Caco-2 (cell line): ENCODE data around the gene FBXO24. TPM values are rescaled to one million over a fixed set of nuclear protein-coding genes. Genes with fewer than 3 reads are reported as not detected.

ENCODE experiments used
- BruUV-seq: library from RNA; stranded (reverse); fragments of 400-500 nt; replicated peaks from 2 replicates; lab custom pipeline; 2021; lab: Mats Ljungman, UMichigan
- CTCF ChIA-PET: fragments of 300-600 bp; sonication (Branson Sonifier 250); formaldehyde crosslinking; loops from one replicate; lab custom pipeline; 2022; ENCODE audit warnings: antibody characterized with exemption; lab: Charles Lee
- POLR2A ChIA-PET: fragments of 300-600 bp; sonication (Branson Sonifier 250); formaldehyde crosslinking; loops from one replicate; lab custom pipeline; 2022; ENCODE audit warnings: antibody characterized with exemption; lab: Charles Lee
- DNase-seq, 2 experiments: peaks; one replicate each; pipeline versions ENCODE4 v3.0.0 to v3.0.0-alpha.2; 2020 to 2022
- H3K27me3 ChIP-seq: replicated peaks from 2 replicates; pipeline ENCODE4 v1.6.0; 2011; ENCODE audit warnings: low read length; ENCODE audit not compliant: control insufficient read depth, insufficient read depth
- H3K36me3 ChIP-seq: 2 replicates; pipeline ENCODE4 v1.5.1; 2011; ENCODE audit warnings: low read length; ENCODE audit not compliant: control insufficient read depth, insufficient read depth
- H3K4me1 ChIP-seq: fragments of 250-450 bp; sonication (Bioruptor Pico); 2 replicates; pipeline ENCODE4 v1.5.1; 2020; ENCODE audit warnings: mild to moderate bottlenecking
- H3K4me3 ChIP-seq: 2 replicates; pipeline ENCODE4 v1.5.1; 2011; ENCODE audit warnings: low read depth, mild to moderate bottlenecking, control low read depth, low read length
- H3K9me3 ChIP-seq: fragments of 250-450 bp; sonication (Bioruptor Pico); 2 replicates; pipeline ENCODE4 v1.5.1; 2020; ENCODE audit warnings: mild to moderate bottlenecking, moderate library complexity
- H3K27ac Mint-ChIP-seq: one replicate; pipeline ENCODE4 v1.8.0; 2022; ENCODE audit warnings: mixed read lengths; ENCODE audit not compliant: unreplicated experiment
- H3K27me3 Mint-ChIP-seq: one replicate; pipeline ENCODE4 v1.8.0; 2022; ENCODE audit warnings: mixed read lengths; ENCODE audit not compliant: insufficient read depth, unreplicated experiment
- H3K36me3 Mint-ChIP-seq: one replicate; pipeline ENCODE4 v1.8.0; 2022; ENCODE audit warnings: mild to moderate bottlenecking, mixed read lengths; ENCODE audit not compliant: insufficient read depth, unreplicated experiment
- H3K4me1 Mint-ChIP-seq: one replicate; pipeline ENCODE4 v1.8.0; 2022; ENCODE audit warnings: low read depth, mixed read lengths; ENCODE audit not compliant: unreplicated experiment
- H3K4me3 Mint-ChIP-seq: one replicate; pipeline ENCODE4 v1.8.0; 2022; ENCODE audit warnings: mild to moderate bottlenecking, moderate library complexity, mixed read lengths; ENCODE audit not compliant: unreplicated experiment
- H3K9me3 Mint-ChIP-seq: one replicate; pipeline ENCODE4 v1.8.0; 2022; ENCODE audit warnings: mixed read lengths; ENCODE audit not compliant: unreplicated experiment
- CTCF ChIP-seq, 2 experiments: fragments of 200-600 bp in 1 of 2; IDR thresholded peaks; 1 replicate in 1 of 2; 2 replicates in 1 of 2; pipeline versions ENCODE4 v1.5.1 to v1.8.0; 2011 to 2022; ENCODE audit warnings: antibody characterized with exemption in 1 of 2, control low read depth in 1 of 2, inconsistent platforms in 1 of 2, low read depth in 1 of 2, low read length in 1 of 2, mild to moderate bottlenecking in 1 of 2, moderate library complexity in 1 of 2; ENCODE audit not compliant: insufficient read depth in 1 of 2, severe bottlenecking in 1 of 2, unreplicated experiment in 1 of 2
- intact Hi-C: fragments of 100-400 bp; cut with micrococcal nuclease; formaldehyde crosslinking; loops from one replicate; pipeline ENCODE4 v1.10.0; 2022; ENCODE audit not compliant: unreplicated experiment
- total RNA-seq: library from RNA; stranded (reverse); gene quantifications from 2 replicates; pipeline ENCODE4 v1.2.3, GENCODE V29; 2022

Gene FBXO24
- total RNA-seq, 1 experiment from 2014 or later = 1.5 TPM

- Histone ChIP-seq H3K4me1 (peaks cover 30% of the 10 kb centered on the region), H3K27me3 (no peaks in the 10 kb centered on the region), H3K9me3 (no peaks in the 10 kb centered on the region), H3K36me3 (peaks cover 2% of the 10 kb centered on the region; the same call in 1 of the 2 replicates), H3K4me3 (no peak overlapping the region)
- no peaks in the 10 kb centered on the region for H3K27me3 Mint-ChIP-seq
- no TSS peak for BruUV-seq
- H3K27ac Mint-ChIP-seq = peak overlapping the region; percentile 85
- ChIA-PET POLR2A (no interaction called here), CTCF (interaction anchor here (1.0 to 1.4 kb wide), 2 partner anchors 12 to 16 kb away, joined by 3 to 7 read pairs; partner anchors contain the start of genes FBXO24 and LRCH4)
- H3K4me3 Mint-ChIP-seq = no peak overlapping the region
- no peaks in the 10 kb centered on the region for H3K9me3 Mint-ChIP-seq
- TF ChIP-seq CTCF (IDR thresholded peaks at IDR 0.05; ENCODE audit: insufficient read depth in 1 of 2, low read depth in 1 of 2, low read length in 1 of 2, severe bottlenecking in 1 of 2, unreplicated experiment in 1 of 2) = no peak
- DNase-seq = no peak
- H3K36me3 Mint-ChIP-seq = peaks cover 95% of the 10 kb centered on the region
- intact Hi-C loops = no loop called here
- peaks cover 8% of the 10 kb centered on the region for H3K4me1 Mint-ChIP-seq
These were observed 13.0 kb upstream of the FBXO24 start for GRCh38 chr7:100572949-100573675.

- intact Hi-C loops = no loop called here
- H3K27me3 ChIP-seq = no peaks in the 10 kb centered on the region
- no peak for TF ChIP-seq CTCF (IDR thresholded peaks at IDR 0.05; ENCODE audit: insufficient read depth in 1 of 2, low read depth in 1 of 2, low read length in 1 of 2, severe bottlenecking in 1 of 2, unreplicated experiment in 1 of 2)
- Mint-ChIP-seq H3K4me1 (peaks cover 8% of the 10 kb centered on the region), H3K9me3 (no peaks in the 10 kb centered on the region), H3K36me3 (peaks cover 97% of the 10 kb centered on the region), H3K4me3 (no peak within 1 kb of the TSS), H3K27me3 (no peaks in the 10 kb centered on the region), H3K27ac (peak within 1 kb of the TSS; percentile 85)
- BruUV-seq = no TSS peak
- ChIA-PET CTCF (no interaction called here), POLR2A (no interaction called here)
- no peaks in the 10 kb centered on the region for H3K9me3 ChIP-seq
- no peak for DNase-seq
- H3K4me1 ChIP-seq = peaks cover 30% of the 10 kb centered on the region
- peaks cover 4% of the 10 kb centered on the region; the same call in 1 of the 2 replicates for H3K36me3 ChIP-seq
- no peak within 1 kb of the TSS for H3K4me3 ChIP-seq
These were observed 12.3 kb upstream of the FBXO24 start, which contains the start of gene SAP25 for GRCh38 chr7:100573691-100574361. TSS of gene SAP25 (minus strand) at chr7:100573900. CDS start at chr7:100573742, 158 bp downstream.

- Mint-ChIP-seq H3K4me3 (no peak overlapping the region), H3K9me3 (no peaks in the 10 kb centered on the region), H3K27me3 (no peaks in the 10 kb centered on the region), H3K4me1 (peaks cover 8% of the 10 kb centered on the region), H3K27ac (peak overlapping the region; percentile 25), H3K36me3 (peaks cover 93% of the 10 kb centered on the region)
- CTCF ChIA-PET = no interaction called here
- intact Hi-C loops = no loop called here
- Histone ChIP-seq H3K9me3 (no peaks in the 10 kb centered on the region), H3K4me3 (no peak overlapping the region), H3K27me3 (no peaks in the 10 kb centered on the region), H3K36me3 (peaks cover 4% of the 10 kb centered on the region; the same call in 1 of the 2 replicates), H3K4me1 (peaks cover 30% of the 10 kb centered on the region)
- no peak for DNase-seq
- POLR2A ChIA-PET = no interaction called here
- TF ChIP-seq CTCF (IDR thresholded peaks at IDR 0.05; ENCODE audit: insufficient read depth in 1 of 2, low read depth in 1 of 2, low read length in 1 of 2, severe bottlenecking in 1 of 2, unreplicated experiment in 1 of 2) = no peak
- BruUV-seq = no TSS peak
These were observed 11.5 kb upstream of the FBXO24 start for GRCh38 chr7:100574362-100575205.
